HEK293T (cell line): ENCODE data around the gene ZSWIM3.

Experiments used
- FOXA1 ChIP-seq: fragments of 450-650 bp; IDR thresholded peaks from 2 replicates; pipeline ENCODE4 v1.6.1; 2016; ENCODE audit warnings: mild to moderate bottlenecking
- ZNF384 ChIP-seq: fragments of 450-650 bp; IDR thresholded peaks from 2 replicates; pipeline ENCODE4 v1.6.1; 2016

DNA sequence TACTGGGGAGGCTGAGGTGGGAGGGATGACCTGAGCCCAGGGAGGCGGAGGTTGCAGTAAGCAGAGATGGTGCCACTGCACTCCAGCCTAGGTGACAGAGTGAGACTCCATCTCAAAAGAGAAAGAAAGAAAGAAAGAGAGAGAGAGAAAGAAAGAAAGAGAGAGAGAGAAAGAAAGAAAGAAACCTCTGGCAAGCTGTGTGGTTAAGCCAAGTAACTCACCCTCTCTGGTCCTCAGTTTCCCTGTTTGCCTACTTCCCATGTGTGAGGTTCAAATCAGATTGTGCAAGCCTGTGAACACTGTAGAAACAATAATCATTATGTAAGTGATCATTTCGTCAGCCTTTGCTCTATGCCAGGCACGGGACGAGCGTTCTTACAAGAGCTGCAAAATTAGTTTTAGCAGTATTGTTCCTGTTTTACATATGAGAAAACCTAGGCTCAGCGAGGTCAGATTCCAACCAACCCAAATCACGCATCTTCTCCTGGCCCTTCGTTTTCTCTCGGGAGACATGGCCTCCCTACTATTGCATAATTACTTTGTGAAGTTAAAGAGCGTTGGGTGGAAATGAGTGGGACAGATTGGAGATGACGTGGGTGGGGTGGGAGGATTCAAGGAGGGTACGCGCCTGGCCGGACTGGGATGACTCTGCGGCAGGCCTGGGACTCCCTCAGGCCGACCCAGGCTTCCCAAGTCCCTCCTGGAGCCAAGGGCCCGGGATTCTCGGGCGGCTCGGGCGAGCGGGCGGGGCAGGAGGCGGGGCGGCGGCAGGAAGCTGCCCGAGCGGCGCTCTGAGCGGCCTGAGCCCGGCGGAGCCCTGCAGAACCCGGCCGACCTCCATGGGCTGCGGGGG lies 24.2 kb upstream of the ZSWIM3 start, which contains the start of gene SNX21:
- TF ChIP-seq ZNF384 (no peak), FOXA1 (no peak)
